GM12878 (cell line): ENCODE results near the gene NUDCD2. TPM values are rescaled to one million over a fixed set of nuclear protein-coding genes. Genes with fewer than 3 reads are reported as not detected.

Experiments used
- BACH1 ChIP-seq: fragments of 450-650 bp; IDR thresholded peaks from 2 replicates; pipeline ENCODE4 v1.6.1; 2017; ENCODE audit warnings: mild to moderate bottlenecking, borderline replicate concordance
- IKZF1 ChIP-seq: fragments of 450-650 bp; conservative IDR thresholded peaks from 2 replicates; pipeline ENCODE4 v1.6.1; 2017; ENCODE audit warnings: antibody characterized with exemption, mild to moderate bottlenecking
- MYB ChIP-seq: fragments of 150-350 bp; IDR thresholded peaks from 2 replicates; pipeline ENCODE4 v1.6.1; 2014; ENCODE audit warnings: mild to moderate bottlenecking, low read depth, low read length, borderline replicate concordance
- MYC ChIP-seq: IDR thresholded peaks from 2 replicates; pipeline ENCODE4 v1.6.1; 2011; ENCODE audit warnings: mild to moderate bottlenecking, low read length, moderate library complexity, inconsistent platforms; ENCODE audit not compliant: insufficient read depth, insufficient replicate concordance, insufficient read length, severe bottlenecking
- POU2F2 ChIP-seq: IDR thresholded peaks from 3 replicates; pipeline ENCODE4 v1.6.1; 2011; ENCODE audit warnings: low read depth, mild to moderate bottlenecking, low read length, borderline replicate concordance
- REST ChIP-seq: IDR thresholded peaks from 2 replicates; pipeline ENCODE4 v1.6.1; 2012; ENCODE audit warnings: mild to moderate bottlenecking, low read depth, low read length
- SMC3 ChIP-seq: IDR thresholded peaks from 2 replicates; pipeline ENCODE4 v1.6.1; 2011; ENCODE audit warnings: low read length, improper control_type of control experiment, borderline replicate concordance
- YBX1 ChIP-seq: fragments of 450-650 bp; IDR thresholded peaks from 2 replicates; pipeline ENCODE4 v1.6.1; 2016; ENCODE audit warnings: antibody characterized with exemption
- polyA plus RNA-seq, 11 experiments: library from polyadenylated mRNA; depleted of rRNA in 4 of 11; unstranded in 6 of 11; stranded (reverse) in 5 of 11; fragments of >200 nt; fragmentation: Nextera tagmentation in 4 of 11; fragmentation: Illumina TruSeq in 1 of 11; extraction: Ambion mirVana in 4 of 11; extraction: Trizol in 1 of 11; gene quantifications; 1 replicate in 1 of 11; 2 replicates in 10 of 11; pipeline versions ENCODE4 v1.2.1 to v1.2.3, GENCODE V29; 2011 to 2016; ENCODE audit warnings: inconsistent platforms in 2 of 11, missing spikeins in 2 of 11, low read depth in 1 of 11
- total RNA-seq, 4 experiments: library from RNA; depleted of rRNA in 3 of 4; stranded (reverse); fragments of >200 nt in 3 of 4; fragmentation: Illumina TruSeq in 1 of 4; extraction: Trizol in 1 of 4; gene quantifications; 2 replicates each; pipeline versions ENCODE4 v1.2.1 to v1.2.3, GENCODE V29; 2013 to 2021

The NUDCD2 gene
- total and polyA plus RNA-seq, 10 of the 15 experiments (the other 5 are each of a cell fraction or from before 2014, with no cell fraction given), result 9.1 to 133 (median 24.6) TPM

- TF ChIP-seq POU2F2, result peak; percentile 50; the same call in 1 of the 3 replicates
- TF ChIP-seq MYB, result no peak
- TF ChIP-seq IKZF1, result peak; percentile 46; the same call in 1 of the 2 replicates
- TF ChIP-seq MYC, result no peak
- TF ChIP-seq SMC3, result no peak
- no peak for TF ChIP-seq YBX1
- TF ChIP-seq BACH1, result peak; percentile 34; the same call in 1 of the 2 replicates
- TF ChIP-seq REST, result 0 out of 2 replicates have a peak, but pooled peaks have one; percentile 28
Measured at GRCh38 chr5:163437309-163438182, 22.4 kb downstream of the NUDCD2 start, which contains the start of gene CCNG1 (continued).
